Hepatocyte (in vitro differentiated cells): ENCODE results near the gene CEP70. TPM values are rescaled to one million over a fixed set of nuclear protein-coding genes. Genes with fewer than 3 reads are reported as not detected.

Source experiments
- DNase-seq: peaks from one replicate; pipeline ENCODE4 v3.0.0-alpha.2; 2016; ENCODE audit warnings: low spot score
- H2AFZ ChIP-seq: fragments of 200-600 bp; sonication (generic); 2 replicates; pipeline ENCODE4 v1.6.0; 2016; ENCODE audit warnings: antibody characterized with exemption, mild to moderate bottlenecking
- H3K27ac ChIP-seq: fragments of 200-600 bp; sonication (generic); 2 replicates; pipeline ENCODE4 v1.5.1; 2016; ENCODE audit warnings: mild to moderate bottlenecking
- H3K27me3 ChIP-seq: fragments of 200-600 bp; sonication (generic); 2 replicates; pipeline ENCODE4 v1.6.1; 2016
- H3K36me3 ChIP-seq: fragments of 200-600 bp; sonication (generic); replicated peaks from 2 replicates; pipeline ENCODE4 v1.5.1; 2016; ENCODE audit warnings: low read depth; ENCODE audit not compliant: insufficient read depth
- H3K4me1 ChIP-seq: fragments of 200-600 bp; sonication (generic); 2 replicates; pipeline ENCODE4 v1.5.1; 2016; ENCODE audit warnings: mild to moderate bottlenecking, moderate library complexity; ENCODE audit not compliant: insufficient read depth
- H3K4me2 ChIP-seq: fragments of 200-600 bp; sonication (generic); 2 replicates; pipeline ENCODE4 v1.6.0; 2016
- H3K4me3 ChIP-seq: fragments of 200-600 bp; sonication (generic); 2 replicates; pipeline ENCODE4 v1.5.1; 2016; ENCODE audit warnings: mild to moderate bottlenecking
- H3K79me2 ChIP-seq: fragments of 200-600 bp; sonication (generic); 2 replicates; pipeline ENCODE4 v1.6.0; 2017; ENCODE audit warnings: mild to moderate bottlenecking
- H3K9me2 ChIP-seq: fragments of 200-600 bp; sonication (generic); replicated peaks from 2 replicates; pipeline ENCODE4 v1.6.0; 2017; ENCODE audit warnings: mild to moderate bottlenecking; ENCODE audit not compliant: insufficient read depth
- H3K9me3 ChIP-seq: fragments of 200-600 bp; sonication (generic); 2 replicates; pipeline ENCODE4 v1.5.1; 2016; ENCODE audit warnings: low read depth, mild to moderate bottlenecking
- H4K20me1 ChIP-seq: fragments of 200-600 bp; sonication (generic); 2 replicates; pipeline ENCODE4 v1.6.0; 2016; ENCODE audit warnings: mild to moderate bottlenecking; ENCODE audit not compliant: insufficient read depth, poor library complexity, severe bottlenecking
- CTCF ChIP-seq: fragments of 200-600 bp; sonication (generic); IDR thresholded peaks from 2 replicates; pipeline ENCODE4 v1.5.1; 2016; ENCODE audit warnings: antibody characterized with exemption, mild to moderate bottlenecking; ENCODE audit not compliant: poor library complexity
- EZH2 ChIP-seq: fragments of 200-600 bp; sonication (generic); IDR thresholded peaks from 2 replicates; pipeline ENCODE4 v1.6.1; 2016; ENCODE audit warnings: antibody characterized with exemption, mild to moderate bottlenecking, borderline replicate concordance
- EZH2phosphoT487 ChIP-seq: fragments of 200-600 bp; sonication (generic); IDR thresholded peaks from one replicate; pipeline ENCODE4 v1.6.1; 2018; ENCODE audit warnings: antibody characterized with exemption, mild to moderate bottlenecking, low read depth, moderate library complexity; ENCODE audit not compliant: unreplicated experiment, severe bottlenecking
- WGBS: methylation state at CpG from one replicate; pipeline ENCODE4 v1.1.6; 2016; ENCODE audit warnings: low lambda C conversion rate; ENCODE audit errors: missing lambda C conversion rate; 5-methylcytosine and 5-hydroxymethylcytosine counted together
- polyA plus RNA-seq: library from polyadenylated mRNA; unstranded; fragments of >200 nt; fragmentation: Nextera tagmentation; extraction: Ambion mirVana; gene quantifications from 2 replicates; pipeline ENCODE4 v1.2.1, GENCODE V29; 2016
- total RNA-seq: library from RNA; depleted of rRNA; stranded (reverse); fragments of >200 nt; gene quantifications from 2 replicates; pipeline ENCODE4 v1.2.3, GENCODE V29; 2014

Gene CEP70
- total and polyA plus RNA-seq, 2 experiments from 2014 or later, result 12.2 to 25.4 TPM

GRCh38 chr3:138593488-138594149 is 441 bp downstream of the CEP70 start:
- 6% methylated on average over 22 of the region's 22 CpGs for WGBS
- Histone ChIP-seq H3K27ac (peak overlapping the region; percentile 92), H3K27me3 (no peaks in the 10 kb centered on the region), H3K9me2 (no peaks in the 10 kb centered on the region), H3K4me3 (peak overlapping the region; percentile 72), H3K36me3 (no peaks in the 10 kb centered on the region), H3K4me1 (peaks cover 7% of the 10 kb centered on the region), H3K4me2 (peak overlapping the region; percentile 86), H4K20me1 (no peaks in the 10 kb centered on the region), H3K9me3 (no peaks in the 10 kb centered on the region), H3K79me2 (peaks cover 12% of the 10 kb centered on the region), H2AFZ (peak overlapping the region; percentile 89)
- no peak for DNase-seq
- TF ChIP-seq EZH2phosphoT487, result no peak
- no peak for TF ChIP-seq CTCF
- TF ChIP-seq EZH2, result no peak

- Histone ChIP-seq H3K27ac (no peak overlapping the region), H3K4me3 (no peak overlapping the region), H3K9me3 (no peaks in the 10 kb centered on the region), H4K20me1 (no peaks in the 10 kb centered on the region), H3K27me3 (no peaks in the 10 kb centered on the region), H3K79me2 (peaks cover 18% of the 10 kb centered on the region), H3K9me2 (no peaks in the 10 kb centered on the region), H3K4me1 (peaks cover 7% of the 10 kb centered on the region), H3K36me3 (no peaks in the 10 kb centered on the region), H3K4me2 (no peak overlapping the region), H2AFZ (no peak overlapping the region)
- no peak for DNase-seq
- TF ChIP-seq CTCF (no peak), EZH2 (no peak), EZH2phosphoT487 (no peak)
- 48% methylated on average over 1 of the region's 1 CpG for WGBS
Measured at GRCh38 chr3:138591392-138591791, 2.7 kb downstream of the CEP70 start.

- Histone ChIP-seq H3K4me3 (no peak overlapping the region), H3K9me2 (no peaks in the 10 kb centered on the region), H3K27me3 (no peaks in the 10 kb centered on the region), H2AFZ (no peak overlapping the region), H3K4me1 (peaks cover 7% of the 10 kb centered on the region), H4K20me1 (no peaks in the 10 kb centered on the region), H3K4me2 (no peak overlapping the region), H3K79me2 (peaks cover 25% of the 10 kb centered on the region), H3K9me3 (no peaks in the 10 kb centered on the region), H3K27ac (no peak overlapping the region), H3K36me3 (no peaks in the 10 kb centered on the region)
- WGBS, result 87% methylated on average over 5 of the region's 5 CpGs
- no peak for DNase-seq
- no peak for TF ChIP-seq EZH2
- no peak for TF ChIP-seq CTCF
- no peak for TF ChIP-seq EZH2phosphoT487
Measured at GRCh38 chr3:138588445-138588844, 5.6 kb downstream of the CEP70 start.
